ENCODE data around the gene TTC9B. TPM values are rescaled to one million over a fixed set of nuclear protein-coding genes. Genes with fewer than 3 reads are reported as not detected.

Gene TTC9B
- polyA plus RNA-seq, 2 of the 4 experiments (the other 2 are of a cell fraction) = not detected

- peaks cover 21% of the 10 kb centered on the region for H3K4me1 ChIP-seq
- 40% methylated on average over 40 of the region's 62 CpGs for WGBS (ENCODE audit: missing lambda C conversion rate)
- H3K4me3 ChIP-seq = peak overlapping the region; percentile 77
- ATAC-seq (peak; percentile 44 to 47), FAIRE-seq (no peak), DNase-seq (ENCODE audit: low read depth in 1 of 2, low spot score in 1 of 2) (peak; percentile 52 to 70)
- POLR2A ChIA-PET = interaction anchor here (0.5 to 1.5 kb wide), 3 partner anchors 87 to 346 kb away, joined by 3 to 5 read pairs (median 3); partner anchors contain the start of gene FBL
- peak overlapping the region; percentile 88 to 92 for H3K27ac ChIP-seq
- peak overlapping the region; percentile 84 for H3K4me2 ChIP-seq
- CTCF ChIA-PET = interaction anchor here (0.6 to 5.3 kb wide), 5 partner anchors 13 to 33 kb away, joined by 3 to 52 read pairs (median 3); partner anchors contain the start of gene TTC9B
- TF ChIP-seq GATA3 (IDR thresholded peaks at IDR 0.05; ENCODE audit: borderline replicate concordance) = no peak
- TF ChIP-seq POLR2A (IDR thresholded peaks at IDR 0.05; ENCODE audit: low read length) = peak; percentile 14; the same call in 1 of the 2 replicates
- TF ChIP-seq E2F6 (IDR thresholded peaks at IDR 0.05; ENCODE audit: borderline replicate concordance, low read depth) = peak; percentile 43; the same call in 1 of the 2 replicates
- TF ChIP-seq RAD21 (conservative IDR thresholded peaks at IDR 0.05 in 1 of 2, IDR thresholded peaks at IDR 0.05 in 1 of 2) = 0 out of 5 replicates have a peak, but pooled peaks of 1 of the 2 experiments have one; percentile 21
- peak; percentile 27; the same call in 1 of the 3 replicates for TF ChIP-seq CTCF (IDR thresholded peaks at IDR 0.05)
- no peak for TF ChIP-seq ATOH8 (CRISPR knock-in tag; IDR thresholded peaks at IDR 0.05; ENCODE audit: low read depth)
- no peaks in the 10 kb centered on the region for H3K9me3 ChIP-seq
Observed at GRCh38 chr19:40191836-40192646, 26.1 kb downstream of the TTC9B start.

- no peak for FAIRE-seq
- H3K27ac ChIP-seq = peak within 1 kb of the TSS; percentile 88 to 92
- peak within 1 kb of the TSS; percentile 84 for H3K4me2 ChIP-seq
- DNase-seq (ENCODE audit: low read depth in 1 of 2, low spot score in 1 of 2) = peak; percentile 82 to 95
- ATAC-seq = peak; percentile 88 to 92
- no peaks in the 10 kb centered on the region for H3K9me3 ChIP-seq
- peak within 1 kb of the TSS; percentile 77 for H3K4me3 ChIP-seq
- 2% methylated on average over 35 of the region's 116 CpGs for WGBS (ENCODE audit: missing lambda C conversion rate)
- ChIA-PET POLR2A (interaction anchor here (0.6 to 1.6 kb wide), 6 partner anchors 12 to 345 kb away, joined by 3 to 8 read pairs (median 3); partner anchors contain the start of gene FBL), CTCF (interaction anchor here (0.6 to 5.3 kb wide), 13 partner anchors 11 to 63 kb away, joined by 3 to 52 read pairs (median 4); partner anchors contain the start of gene TTC9B)
- H3K4me1 ChIP-seq = peaks cover 21% of the 10 kb centered on the region
- TF ChIP-seq CHD4 (IDR thresholded peaks at IDR 0.05; ENCODE audit: borderline replicate concordance) = no peak
- no peak; a peak in 1 of 5 replicates for TF ChIP-seq RAD21 (conservative IDR thresholded peaks at IDR 0.05 in 1 of 2, IDR thresholded peaks at IDR 0.05 in 1 of 2)
- no peak for TF ChIP-seq TFCP2L1 (CRISPR knock-in tag; IDR thresholded peaks at IDR 0.05)
- TF ChIP-seq HDAC2 (IDR thresholded peaks at IDR 0.05) = no peak
- no peak for TF ChIP-seq HOXA7 (CRISPR knock-in tag; IDR thresholded peaks at IDR 0.05)
- no peak; the same call in 1 of the 2 replicates for TF ChIP-seq GATA3 (IDR thresholded peaks at IDR 0.05; ENCODE audit: borderline replicate concordance)
- TF ChIP-seq NPAS2 (CRISPR knock-in tag; IDR thresholded peaks at IDR 0.05; ENCODE audit: borderline replicate concordance) = no peak
- TF ChIP-seq RFX5 (IDR thresholded peaks at IDR 0.05) = 0 out of 2 replicates have a peak, but pooled peaks have one; percentile 62
- TF ChIP-seq HOXB5 (CRISPR knock-in tag; IDR thresholded peaks at IDR 0.05) = no peak
- no peak for TF ChIP-seq USF2 (IDR thresholded peaks at IDR 0.05)
- no peak for TF ChIP-seq PBX3 (IDR thresholded peaks at IDR 0.05)
- no peak for TF ChIP-seq NFE2L2 (conservative IDR thresholded peaks at IDR 0.05; ENCODE audit: low read length)
- no peak for TF ChIP-seq EP300 (IDR thresholded peaks at IDR 0.05)
- TF ChIP-seq CBX2 (IDR thresholded peaks at IDR 0.05; ENCODE audit: borderline replicate concordance, low read depth) = no peak
- no peak for TF ChIP-seq HOXB13 (CRISPR knock-in tag; IDR thresholded peaks at IDR 0.05; ENCODE audit: low read depth)
- TF ChIP-seq FOSL2 (IDR thresholded peaks at IDR 0.05) = 0 out of 2 replicates have a peak, but pooled peaks have one; percentile 19
- TF ChIP-seq FOSL2 (CRISPR knock-in tag; IDR thresholded peaks at IDR 0.05) = no peak
- TF ChIP-seq POLR2A (IDR thresholded peaks at IDR 0.05; ENCODE audit: low read length) = 0 out of 2 replicates have a peak, but pooled peaks have one; percentile 33
- 0 out of 2 replicates have a peak, but pooled peaks have one; percentile 37 for TF ChIP-seq MAX (IDR thresholded peaks at IDR 0.05)
- no peak for TF ChIP-seq POLR2AphosphoS2 (conservative IDR thresholded peaks at IDR 0.05; ENCODE audit: low read length)
- TF ChIP-seq BHLHE40 (IDR thresholded peaks at IDR 0.05; ENCODE audit: low read depth, low read length) = no peak
- TF ChIP-seq FOSB (CRISPR knock-in tag; IDR thresholded peaks at IDR 0.05) = no peak
- peak; percentile 71 for TF ChIP-seq E2F6 (IDR thresholded peaks at IDR 0.05; ENCODE audit: borderline replicate concordance, low read depth)
- TF ChIP-seq ZC3H11A (IDR thresholded peaks at IDR 0.05) = no peak
Observed at GRCh38 chr19:40190891-40191835, 27.0 kb downstream of the TTC9B start, which contains the start of gene MAP3K10. Gene MAP3K10 (plus strand): TSS chr19:40191426. CDS start chr19:40192032, 606 bp downstream.

Measured in A549 (cell line).